Activated B cell treated with CpG ODN at 0.5 μM for 24 hours (primary cell): ENCODE results near the gene BCL2L15. TPM values are rescaled to one million over a fixed set of nuclear protein-coding genes. Genes with fewer than 3 reads are reported as not detected.

Source experiments
- ATAC-seq: fragments of 200-7000 bp; cut with Tn5 transposase; one replicate; pipeline ENCODE4 v1.10.0; 2021; ENCODE audit warnings: low read depth, mild to moderate bottlenecking, moderate library complexity
- CTCF ChIA-PET: fragments of 350-600 bp; sonication (Branson Sonifier 250); formaldehyde crosslinking; loops from one replicate; lab custom pipeline; 2021; ENCODE audit warnings: antibody characterized with exemption; lab: Charles Lee
- POLR2A ChIA-PET: fragments of 350-600 bp; sonication (Branson Sonifier 250); formaldehyde crosslinking; loops from one replicate; lab custom pipeline; 2021; ENCODE audit warnings: antibody characterized with exemption; lab: Charles Lee
- DNase-seq: peaks from one replicate; pipeline ENCODE4 v3.0.0; 2022
- H3K27ac Mint-ChIP-seq: one replicate; pipeline ENCODE4 v1.8.0; 2020; ENCODE audit warnings: mixed read lengths
- H3K27me3 Mint-ChIP-seq: one replicate; pipeline ENCODE4 v1.8.0; 2021; ENCODE audit warnings: mixed read lengths
- H3K36me3 Mint-ChIP-seq: one replicate; pipeline ENCODE4 v1.8.0; 2021; ENCODE audit warnings: low read depth, mixed read lengths
- H3K4me1 Mint-ChIP-seq: one replicate; pipeline ENCODE4 v1.8.0; 2021; ENCODE audit warnings: mixed read lengths
- H3K4me3 Mint-ChIP-seq: one replicate; pipeline ENCODE4 v1.8.0; 2020; ENCODE audit warnings: mild to moderate bottlenecking, mixed read lengths
- H3K9me3 Mint-ChIP-seq: one replicate; pipeline ENCODE4 v1.8.0; 2020; ENCODE audit warnings: mixed read lengths
- intact Hi-C: fragments of 100-400 bp; cut with micrococcal nuclease; formaldehyde crosslinking; loops from one replicate; pipeline ENCODE4 v1.15.1; 2024
- total RNA-seq: library from RNA; stranded (reverse); gene quantifications from 2 replicates; pipeline ENCODE4 v1.2.3, GENCODE V29; 2022
- TF ChIP-seq, protein P1 (sequence below): fragments of 200-600 bp; IDR thresholded peaks from one replicate; pipeline ENCODE4 v1.8.0; 2022; ENCODE audit warnings: antibody characterized with exemption, mild to moderate bottlenecking

The BCL2L15 gene
- total RNA-seq = 0.83 and 3.7 TPM in 2 replicates

DNA sequence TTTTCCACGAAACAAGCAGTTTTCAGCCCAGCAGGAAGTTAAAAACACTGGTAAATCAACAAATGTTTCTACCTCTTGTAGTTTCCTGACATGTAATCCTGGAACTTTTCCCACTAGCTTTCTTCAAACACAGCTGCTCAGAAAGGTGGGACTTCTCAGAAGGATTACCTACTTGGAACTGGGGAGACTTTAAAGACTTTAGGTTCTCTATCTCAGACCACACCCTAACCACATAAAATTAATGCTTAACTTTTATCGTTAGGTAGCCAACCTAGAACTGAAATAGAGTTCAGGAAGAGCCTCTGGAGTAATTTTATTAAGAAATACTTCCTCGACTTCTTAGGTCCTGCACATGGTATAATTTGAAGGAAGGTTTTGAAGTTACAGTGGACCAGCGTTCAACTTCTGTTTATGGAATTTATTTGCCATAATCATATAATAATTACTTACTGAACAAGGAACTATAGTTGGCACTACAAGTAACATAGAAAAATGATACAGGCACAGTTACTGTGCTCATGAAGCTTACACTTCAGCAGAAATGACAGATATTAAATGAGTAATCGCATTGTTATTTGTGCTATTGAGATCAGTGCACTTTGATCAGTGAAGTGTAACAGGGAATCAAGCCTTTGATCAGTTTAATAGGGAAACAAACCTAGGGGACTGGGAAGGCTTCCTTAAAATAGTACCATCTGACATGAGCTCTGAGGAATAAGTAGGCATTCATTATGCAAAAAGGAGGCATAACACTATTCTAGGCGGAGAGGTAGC is at the start of gene BCL2L15:
Gene BCL2L15, minus strand, starts transcription at position 180 of the 774 bp plus-strand sequence. CDS start 206 bp downstream, outside the sequence.
- TF ChIP-seq, protein P1, sequence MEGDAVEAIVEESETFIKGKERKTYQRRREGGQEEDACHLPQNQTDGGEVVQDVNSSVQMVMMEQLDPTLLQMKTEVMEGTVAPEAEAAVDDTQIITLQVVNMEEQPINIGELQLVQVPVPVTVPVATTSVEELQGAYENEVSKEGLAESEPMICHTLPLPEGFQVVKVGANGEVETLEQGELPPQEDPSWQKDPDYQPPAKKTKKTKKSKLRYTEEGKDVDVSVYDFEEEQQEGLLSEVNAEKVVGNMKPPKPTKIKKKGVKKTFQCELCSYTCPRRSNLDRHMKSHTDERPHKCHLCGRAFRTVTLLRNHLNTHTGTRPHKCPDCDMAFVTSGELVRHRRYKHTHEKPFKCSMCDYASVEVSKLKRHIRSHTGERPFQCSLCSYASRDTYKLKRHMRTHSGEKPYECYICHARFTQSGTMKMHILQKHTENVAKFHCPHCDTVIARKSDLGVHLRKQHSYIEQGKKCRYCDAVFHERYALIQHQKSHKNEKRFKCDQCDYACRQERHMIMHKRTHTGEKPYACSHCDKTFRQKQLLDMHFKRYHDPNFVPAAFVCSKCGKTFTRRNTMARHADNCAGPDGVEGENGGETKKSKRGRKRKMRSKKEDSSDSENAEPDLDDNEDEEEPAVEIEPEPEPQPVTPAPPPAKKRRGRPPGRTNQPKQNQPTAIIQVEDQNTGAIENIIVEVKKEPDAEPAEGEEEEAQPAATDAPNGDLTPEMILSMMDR = no peak
- H3K9me3 Mint-ChIP-seq = no peaks in the 10 kb centered on the region
- intact Hi-C loops = no loop called here
- peaks cover 5% of the 10 kb centered on the region for H3K4me1 Mint-ChIP-seq
- peaks cover 1% of the 10 kb centered on the region for H3K36me3 Mint-ChIP-seq
- CTCF ChIA-PET = no interaction called here
- ATAC-seq = no peak
- DNase-seq = no peak
- no peak within 1 kb of the TSS for H3K27ac Mint-ChIP-seq
- no peak within 1 kb of the TSS for H3K4me3 Mint-ChIP-seq
- no peaks in the 10 kb centered on the region for H3K27me3 Mint-ChIP-seq
- POLR2A ChIA-PET = no interaction called here

DNA sequence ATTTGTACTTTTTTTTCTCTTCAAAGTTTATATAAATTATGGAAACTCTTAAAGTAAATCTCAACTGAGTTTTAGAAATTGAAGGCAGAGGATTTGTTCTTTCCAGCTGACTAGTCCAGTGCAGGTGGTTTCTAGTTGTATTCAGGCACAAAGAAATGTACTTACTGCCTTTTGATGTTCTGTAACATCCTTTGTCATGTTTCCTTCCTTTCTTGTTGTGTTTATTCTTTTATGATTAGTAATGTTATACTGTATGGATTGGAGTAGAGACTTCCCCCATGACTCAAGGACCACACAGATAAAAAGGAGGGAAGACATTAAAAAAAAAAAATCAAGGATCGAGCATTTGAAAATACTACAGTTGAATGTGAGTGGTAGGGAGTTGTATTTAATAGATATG is 49.8 kb upstream of the BCL2L15 start:
- H3K9me3 Mint-ChIP-seq = no peaks in the 10 kb centered on the region
- H3K4me1 Mint-ChIP-seq = peaks cover 73% of the 10 kb centered on the region
- DNase-seq (no peak), ATAC-seq (no peak)
- H3K36me3 Mint-ChIP-seq = peaks cover 31% of the 10 kb centered on the region
- no peak overlapping the region for H3K4me3 Mint-ChIP-seq
- H3K27ac Mint-ChIP-seq = no peak overlapping the region
- TF ChIP-seq, protein P1 = no peak
- intact Hi-C loops = loop anchor here (10.0 kb wide), 1 partner anchor 982 kb away; the partner anchor contains the start of gene SLC16A1
- CTCF ChIA-PET = no interaction called here
- POLR2A ChIA-PET = interaction anchor here (0.6 kb wide), 1 partner anchor 71 kb away, joined by 3 read pairs; no protein-coding TSS in a partner anchor
- no peaks in the 10 kb centered on the region for H3K27me3 Mint-ChIP-seq

DNA sequence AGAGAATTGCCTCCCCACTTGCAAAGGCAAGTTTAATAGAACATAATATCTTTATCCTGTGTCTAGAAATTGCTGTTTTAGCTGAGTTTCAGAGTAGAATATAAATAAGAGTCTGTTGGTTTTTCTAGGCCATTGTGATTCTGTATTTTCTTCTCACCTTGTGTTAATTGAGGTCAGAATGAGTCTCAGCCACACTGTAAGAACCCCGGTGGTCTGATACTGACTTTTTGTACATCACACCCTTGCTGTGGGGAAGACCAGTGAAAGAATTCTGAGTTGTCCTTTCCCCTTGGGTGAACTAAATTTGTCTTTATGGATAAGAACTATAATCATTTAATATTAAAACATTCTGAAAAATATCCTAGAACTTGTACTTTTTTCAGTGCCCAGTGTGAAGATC is 48.6 kb upstream of the BCL2L15 start:
- H3K4me1 Mint-ChIP-seq = peaks cover 79% of the 10 kb centered on the region
- peaks cover 24% of the 10 kb centered on the region for H3K36me3 Mint-ChIP-seq
- TF ChIP-seq, protein P1 = no peak
- ATAC-seq (no peak), DNase-seq (no peak)
- H3K27me3 Mint-ChIP-seq = no peaks in the 10 kb centered on the region
- no peak overlapping the region for H3K4me3 Mint-ChIP-seq
- H3K27ac Mint-ChIP-seq = no peak overlapping the region
- intact Hi-C loops = loop anchor here (10.0 kb wide), 1 partner anchor 981 kb away; the partner anchor contains the start of gene SLC16A1
- CTCF ChIA-PET = no interaction called here
- no peaks in the 10 kb centered on the region for H3K9me3 Mint-ChIP-seq
- POLR2A ChIA-PET = no interaction called here

DNA sequence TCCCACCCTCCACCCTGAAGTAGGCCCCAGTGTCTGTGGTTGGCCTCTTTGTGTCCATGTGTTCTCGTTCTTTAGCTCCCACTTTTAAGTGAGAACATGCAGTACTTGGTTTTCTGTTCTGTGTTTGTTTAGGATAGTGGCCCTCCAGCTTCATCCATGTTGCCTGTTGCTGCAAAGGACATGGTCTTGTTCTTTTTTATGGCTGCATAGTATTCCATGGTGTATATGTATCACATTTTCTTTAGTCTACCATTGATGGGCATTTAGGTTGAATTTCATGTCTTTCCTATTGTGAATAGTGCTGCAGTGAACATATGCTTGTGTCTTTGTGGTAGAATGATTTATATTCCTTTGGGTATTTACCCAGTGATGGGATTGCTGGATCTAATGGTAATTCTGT is 47.8 kb upstream of the BCL2L15 start:
- no peak for DNase-seq

More for the DNA sequence above, 47.8 kb upstream of the BCL2L15 start:
- H3K27me3 Mint-ChIP-seq = no peaks in the 10 kb centered on the region
- CTCF ChIA-PET = no interaction called here
- peaks cover 18% of the 10 kb centered on the region for H3K36me3 Mint-ChIP-seq
- ATAC-seq = no peak
- POLR2A ChIA-PET = interaction anchor here (1.5 kb wide), 1 partner anchor 11 kb away, joined by 5 read pairs; no protein-coding TSS in a partner anchor
- H3K9me3 Mint-ChIP-seq = no peaks in the 10 kb centered on the region
- peaks cover 79% of the 10 kb centered on the region for H3K4me1 Mint-ChIP-seq
- intact Hi-C loops = loop anchor here (10.0 kb wide), 1 partner anchor 980 kb away; the partner anchor contains the start of gene SLC16A1
- H3K27ac Mint-ChIP-seq = no peak overlapping the region
- no peak overlapping the region for H3K4me3 Mint-ChIP-seq
- TF ChIP-seq, protein P1 = no peak
